Measurements from ENCODE around the gene DAB2.

DAB2 gene

DNA sequence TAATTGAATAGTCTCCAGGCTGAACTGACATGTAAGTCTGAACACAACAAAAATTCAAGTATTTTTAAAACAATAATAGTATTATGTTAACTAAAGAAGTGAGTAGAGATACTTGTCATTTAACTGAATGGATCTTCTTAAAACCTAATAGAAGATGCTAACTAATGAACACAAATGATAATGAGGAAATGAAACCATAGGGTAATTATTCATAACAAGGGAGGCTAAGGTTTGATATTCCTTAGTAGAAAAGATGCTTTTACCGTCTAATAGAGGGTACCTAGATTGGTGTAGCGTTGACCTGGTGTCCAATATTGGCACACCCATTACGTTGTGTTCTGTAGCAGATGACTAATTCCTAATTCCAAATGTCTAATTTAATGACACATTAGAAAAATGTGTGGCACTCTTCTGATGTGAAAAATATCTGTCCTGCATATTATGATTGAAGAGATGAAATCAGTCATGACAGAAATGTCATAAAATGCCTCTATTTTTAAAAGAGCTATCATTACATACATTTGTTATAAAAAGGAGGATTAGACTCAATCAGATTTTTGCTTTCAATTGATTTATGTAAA is 14.9 kb upstream of the DAB2 start:
- Histone ChIP-seq H3K9me3 (ENCODE audit: control insufficient read depth in 5 of 5, low read length in 5 of 5) (no peaks in the 10 kb centered on the region), H3K27ac (ENCODE audit: low read depth, low read length) (no peak overlapping the region), H3K36me3 (ENCODE audit: control insufficient read depth in 5 of 5, insufficient read depth in 5 of 5, low read length in 5 of 5) (no peaks in the 10 kb centered on the region), H3K27me3 (ENCODE audit: control insufficient read depth in 5 of 5, insufficient read depth in 4 of 5, low read length in 5 of 5) (no peaks in the 10 kb centered on the region), H3K4me1 (ENCODE audit: control insufficient read depth in 5 of 5, insufficient read depth in 5 of 5, low read length in 5 of 5) (peaks cover 0 to 10% (median 3%) of the 10 kb centered on the region in 5 donors), H3K9ac (ENCODE audit: low read length in 5 of 5) (no peak overlapping the region), H3K4me3 (ENCODE audit: low read depth in 1 of 5, low read length in 5 of 5) (no peak overlapping the region)

GRCh38 chr5:39437467-39437866 is 12.7 kb upstream of the DAB2 start:
- H3K9ac ChIP-seq (ENCODE audit: low read length in 5 of 5), result no peak overlapping the region
- no peaks in the 10 kb centered on the region for H3K36me3 ChIP-seq (ENCODE audit: control insufficient read depth in 5 of 5, insufficient read depth in 5 of 5, low read length in 5 of 5)
- H3K27ac ChIP-seq (ENCODE audit: low read depth, low read length), result no peak overlapping the region
- no peak overlapping the region for H3K4me3 ChIP-seq (ENCODE audit: low read depth in 1 of 5, low read length in 5 of 5)
- no peaks in the 10 kb centered on the region for H3K9me3 ChIP-seq (ENCODE audit: control insufficient read depth in 5 of 5, low read length in 5 of 5)
- no peaks in the 10 kb centered on the region for H3K27me3 ChIP-seq (ENCODE audit: control insufficient read depth in 5 of 5, insufficient read depth in 4 of 5, low read length in 5 of 5)
- H3K4me1 ChIP-seq (ENCODE audit: control insufficient read depth in 5 of 5, insufficient read depth in 5 of 5, low read length in 5 of 5), result peaks cover 0 to 10% (median 3%) of the 10 kb centered on the region in 5 donors

GRCh38 chr5:39433848-39434247 is 9.1 kb upstream of the DAB2 start:
- no peaks in the 10 kb centered on the region for H3K36me3 ChIP-seq (ENCODE audit: control insufficient read depth in 5 of 5, insufficient read depth in 5 of 5, low read length in 5 of 5)
- H3K4me1 ChIP-seq (ENCODE audit: control insufficient read depth in 5 of 5, insufficient read depth in 5 of 5, low read length in 5 of 5), result peaks cover 0 to 6% (median 0%) of the 10 kb centered on the region in 5 donors
- no peak overlapping the region for H3K4me3 ChIP-seq (ENCODE audit: low read depth in 1 of 5, low read length in 5 of 5)
- no peaks in the 10 kb centered on the region for H3K9me3 ChIP-seq (ENCODE audit: control insufficient read depth in 5 of 5, low read length in 5 of 5)
- H3K27ac ChIP-seq (ENCODE audit: low read depth, low read length), result no peak overlapping the region
- H3K9ac ChIP-seq (ENCODE audit: low read length in 5 of 5), result no peak overlapping the region
- no peaks in the 10 kb centered on the region for H3K27me3 ChIP-seq (ENCODE audit: control insufficient read depth in 5 of 5, insufficient read depth in 4 of 5, low read length in 5 of 5)

- Histone ChIP-seq H3K27ac (ENCODE audit: low read depth, low read length) (no peak overlapping the region), H3K4me1 (ENCODE audit: control insufficient read depth in 5 of 5, insufficient read depth in 5 of 5, low read length in 5 of 5) (peaks cover 0 to 6% (median 0%) of the 10 kb centered on the region in 5 donors), H3K9ac (ENCODE audit: low read length in 5 of 5) (no peak overlapping the region), H3K4me3 (ENCODE audit: low read depth in 1 of 5, low read length in 5 of 5) (no peak overlapping the region), H3K36me3 (ENCODE audit: control insufficient read depth in 5 of 5, insufficient read depth in 5 of 5, low read length in 5 of 5) (no peaks in the 10 kb centered on the region), H3K9me3 (ENCODE audit: control insufficient read depth in 5 of 5, low read length in 5 of 5) (no peaks in the 10 kb centered on the region), H3K27me3 (ENCODE audit: control insufficient read depth in 5 of 5, insufficient read depth in 4 of 5, low read length in 5 of 5) (no peaks in the 10 kb centered on the region)
Observed at GRCh38 chr5:39432696-39433530, 8.1 kb upstream of the DAB2 start.

- H3K4me1 ChIP-seq (ENCODE audit: control insufficient read depth in 5 of 5, insufficient read depth in 5 of 5, low read length in 5 of 5), result peaks cover 0 to 24% (median 22%) of the 10 kb centered on the region in 5 donors
- no peak overlapping the region for H3K9ac ChIP-seq (ENCODE audit: low read length in 5 of 5)
- no peak overlapping the region for H3K4me3 ChIP-seq (ENCODE audit: low read depth in 1 of 5, low read length in 5 of 5)
- no peaks in the 10 kb centered on the region for H3K9me3 ChIP-seq (ENCODE audit: control insufficient read depth in 5 of 5, low read length in 5 of 5)
- no peak overlapping the region for H3K27ac ChIP-seq (ENCODE audit: low read depth, low read length)
- no peaks in the 10 kb centered on the region for H3K36me3 ChIP-seq (ENCODE audit: control insufficient read depth in 5 of 5, insufficient read depth in 5 of 5, low read length in 5 of 5)
- H3K27me3 ChIP-seq (ENCODE audit: control insufficient read depth in 5 of 5, insufficient read depth in 4 of 5, low read length in 5 of 5), result no peaks in the 10 kb centered on the region
Observed at GRCh38 chr5:39430461-39430860, 5.7 kb upstream of the DAB2 start.

GRCh38 chr5:39428640-39429039 is 3.9 kb upstream of the DAB2 start:
- no peak overlapping the region for H3K27ac ChIP-seq (ENCODE audit: low read depth, low read length)
- no peaks in the 10 kb centered on the region for H3K9me3 ChIP-seq (ENCODE audit: control insufficient read depth in 5 of 5, low read length in 5 of 5)
- peaks cover 0 to 30% (median 26%) of the 10 kb centered on the region in 5 donors for H3K4me1 ChIP-seq (ENCODE audit: control insufficient read depth in 5 of 5, insufficient read depth in 5 of 5, low read length in 5 of 5)
- no peak overlapping the region for H3K9ac ChIP-seq (ENCODE audit: low read length in 5 of 5)
- no peaks in the 10 kb centered on the region for H3K36me3 ChIP-seq (ENCODE audit: control insufficient read depth in 5 of 5, insufficient read depth in 5 of 5, low read length in 5 of 5)
- H3K4me3 ChIP-seq (ENCODE audit: low read depth in 1 of 5, low read length in 5 of 5), result no peak overlapping the region
- no peaks in the 10 kb centered on the region for H3K27me3 ChIP-seq (ENCODE audit: control insufficient read depth in 5 of 5, insufficient read depth in 4 of 5, low read length in 5 of 5)

DNA sequence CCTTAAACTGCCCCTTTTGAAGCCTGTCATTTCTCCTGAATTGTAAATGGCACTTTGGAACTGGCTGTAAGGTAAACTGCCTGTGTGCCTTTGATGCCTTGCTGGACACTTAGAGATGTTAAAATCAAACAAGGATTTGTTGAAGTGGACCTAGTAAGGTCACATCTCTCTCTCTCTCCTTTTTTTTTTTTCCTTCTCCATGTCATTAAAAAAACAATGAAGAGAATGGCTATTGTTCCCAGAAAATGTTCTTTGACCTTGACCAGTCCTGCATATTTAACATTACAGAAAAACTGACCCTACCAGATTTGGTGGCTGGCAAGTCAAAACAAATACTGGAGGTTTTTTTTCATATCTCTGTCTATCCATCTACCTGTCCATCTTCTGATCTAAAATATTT is 2.9 kb upstream of the DAB2 start:
- Histone ChIP-seq H3K9me3 (ENCODE audit: control insufficient read depth in 5 of 5, low read length in 5 of 5) (no peaks in the 10 kb centered on the region), H3K9ac (ENCODE audit: low read length in 5 of 5) (no peak overlapping the region), H3K4me1 (ENCODE audit: control insufficient read depth in 5 of 5, insufficient read depth in 5 of 5, low read length in 5 of 5) (peaks cover under 1 to 40% (median 36%) of the 10 kb centered on the region in 5 donors), H3K36me3 (ENCODE audit: control insufficient read depth in 5 of 5, insufficient read depth in 5 of 5, low read length in 5 of 5) (no peaks in the 10 kb centered on the region), H3K4me3 (ENCODE audit: low read depth in 1 of 5, low read length in 5 of 5) (no peak overlapping the region), H3K27me3 (ENCODE audit: control insufficient read depth in 5 of 5, insufficient read depth in 4 of 5, low read length in 5 of 5) (no peaks in the 10 kb centered on the region), H3K27ac (ENCODE audit: low read depth, low read length) (peak overlapping the region; percentile 96)

DNA sequence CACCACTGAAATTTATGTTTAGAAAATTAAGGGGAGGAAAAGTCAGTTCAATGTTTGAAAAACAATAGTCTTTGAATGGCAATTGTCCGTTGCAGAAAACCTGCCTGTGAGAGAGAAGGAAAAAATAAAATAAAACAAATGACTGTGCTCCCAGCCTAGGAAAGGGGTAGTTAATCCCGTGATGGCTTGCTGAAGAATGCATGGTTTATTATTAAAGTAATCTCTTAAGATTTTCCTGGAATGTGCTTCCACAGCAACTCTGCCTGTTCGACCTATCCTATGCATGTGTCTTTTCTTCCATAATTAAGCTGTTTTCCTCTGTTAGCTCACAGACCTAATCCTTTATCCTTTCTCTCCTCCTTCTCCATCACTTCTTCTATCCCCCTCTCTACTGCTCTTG is 2.4 kb upstream of the DAB2 start:
- Histone ChIP-seq H3K27ac (ENCODE audit: low read depth, low read length) (peak overlapping the region; percentile 96), H3K27me3 (ENCODE audit: control insufficient read depth in 5 of 5, insufficient read depth in 4 of 5, low read length in 5 of 5) (no peaks in the 10 kb centered on the region), H3K36me3 (ENCODE audit: control insufficient read depth in 5 of 5, insufficient read depth in 5 of 5, low read length in 5 of 5) (no peaks in the 10 kb centered on the region), H3K9ac (ENCODE audit: low read length in 5 of 5) (peak overlapping the region in 1 of 5 donors; percentile 28), H3K4me3 (ENCODE audit: low read depth in 1 of 5, low read length in 5 of 5) (no peak overlapping the region), H3K9me3 (ENCODE audit: control insufficient read depth in 5 of 5, low read length in 5 of 5) (no peaks in the 10 kb centered on the region), H3K4me1 (ENCODE audit: control insufficient read depth in 5 of 5, insufficient read depth in 5 of 5, low read length in 5 of 5) (peaks cover 2 to 43% (median 40%) of the 10 kb centered on the region in 5 donors)

- Histone ChIP-seq H3K27me3 (ENCODE audit: control insufficient read depth in 5 of 5, insufficient read depth in 4 of 5, low read length in 5 of 5) (no peaks in the 10 kb centered on the region), H3K4me3 (ENCODE audit: low read depth in 1 of 5, low read length in 5 of 5) (peak overlapping the region in 1 of 5 donors; percentile 33), H3K9me3 (ENCODE audit: control insufficient read depth in 5 of 5, low read length in 5 of 5) (no peaks in the 10 kb centered on the region), H3K36me3 (ENCODE audit: control insufficient read depth in 5 of 5, insufficient read depth in 5 of 5, low read length in 5 of 5) (no peaks in the 10 kb centered on the region), H3K4me1 (ENCODE audit: control insufficient read depth in 5 of 5, insufficient read depth in 5 of 5, low read length in 5 of 5) (peaks cover 2 to 48% (median 45%) of the 10 kb centered on the region in 5 donors), H3K9ac (ENCODE audit: low read length in 5 of 5) (peak overlapping the region in 2 of 5 donors; percentile 28 to 40), H3K27ac (ENCODE audit: low read depth, low read length) (peak overlapping the region; percentile 96)
Observed at GRCh38 chr5:39426746-39427105, 1.9 kb upstream of the DAB2 start.

DNA sequence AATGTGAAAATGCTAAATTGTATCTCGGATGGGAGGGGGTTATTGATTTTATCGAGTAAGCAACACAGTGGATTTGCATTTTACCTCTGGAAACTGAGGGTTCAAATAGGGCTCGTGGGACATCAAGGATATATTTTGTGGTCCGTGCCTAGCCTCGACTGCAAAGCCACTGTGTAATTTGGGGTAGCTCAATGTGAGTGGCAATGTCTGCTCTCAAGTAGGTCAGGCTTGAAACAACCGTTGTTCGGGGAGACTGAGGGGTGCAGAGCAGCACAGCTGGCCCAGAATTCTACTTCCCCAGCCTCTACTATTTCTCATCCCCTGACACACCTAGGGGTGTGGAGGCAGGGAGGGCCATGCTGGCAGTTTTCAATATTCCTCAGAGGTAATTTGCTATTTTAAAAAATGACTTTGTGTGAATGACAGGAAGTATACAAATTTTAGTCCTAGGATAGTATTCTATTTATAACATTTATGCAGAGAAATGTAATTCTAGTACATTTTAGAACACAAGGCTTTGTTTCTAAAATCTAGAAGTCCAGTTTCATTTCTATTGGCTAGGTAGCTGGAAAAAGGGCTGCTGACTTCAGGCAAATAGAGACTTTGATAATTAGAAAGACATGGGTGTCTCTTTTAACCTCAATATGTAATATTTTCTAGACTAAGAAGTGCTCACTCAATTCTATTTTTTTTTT is 1.4 kb upstream of the DAB2 start:
- H3K4me3 ChIP-seq (ENCODE audit: low read depth in 1 of 5, low read length in 5 of 5), result peak overlapping the region in 3 of 5 donors; percentile 48 to 84 (median 77)

More for the DNA sequence above, 1.4 kb upstream of the DAB2 start:
- Histone ChIP-seq H3K36me3 (ENCODE audit: control insufficient read depth in 5 of 5, insufficient read depth in 5 of 5, low read length in 5 of 5) (no peaks in the 10 kb centered on the region), H3K9ac (ENCODE audit: low read length in 5 of 5) (peak overlapping the region in 2 of 5 donors; percentile 93 to 94), H3K4me1 (ENCODE audit: control insufficient read depth in 5 of 5, insufficient read depth in 5 of 5, low read length in 5 of 5) (peaks cover 2 to 52% (median 51%) of the 10 kb centered on the region in 5 donors), H3K27me3 (ENCODE audit: control insufficient read depth in 5 of 5, insufficient read depth in 4 of 5, low read length in 5 of 5) (no peaks in the 10 kb centered on the region), H3K9me3 (ENCODE audit: control insufficient read depth in 5 of 5, low read length in 5 of 5) (no peaks in the 10 kb centered on the region), H3K27ac (ENCODE audit: low read depth, low read length) (peak overlapping the region; percentile 96)
